Measurements from ENCODE around the gene GLOD5.

The GLOD5 gene

GRCh38 chrX:48761674-48762471 is at the start of gene GLOD5:
TSS of gene GLOD5 (plus strand) at chrX:48761747. CDS start at chrX:48761791, 44 bp downstream.
- DNase-seq: peak; percentile 0

GRCh38 chrX:48711929-48712505 is 49.5 kb upstream of the GLOD5 start:
- no peak for DNase-seq

GRCh38 chrX:48713847-48714246 is 47.7 kb upstream of the GLOD5 start:
- peak; percentile 41 for DNase-seq

GRCh38 chrX:48714573-48714972 is 47.0 kb upstream of the GLOD5 start:
- DNase-seq: peak; percentile 39

GRCh38 chrX:48715072-48715471 is 46.5 kb upstream of the GLOD5 start:
- no peak for DNase-seq

GRCh38 chrX:48715876-48716502 is 45.6 kb upstream of the GLOD5 start:
- DNase-seq: no peak

GRCh38 chrX:48719958-48720357 is 41.6 kb upstream of the GLOD5 start:
- DNase-seq: no peak

- DNase-seq: peak; percentile 41
Observed at GRCh38 chrX:48720577-48721250, 40.8 kb upstream of the GLOD5 start.

GRCh38 chrX:48721916-48722315 is 39.6 kb upstream of the GLOD5 start:
- DNase-seq: no peak

- no peak for DNase-seq
Observed at GRCh38 chrX:48726596-48726995, 35.0 kb upstream of the GLOD5 start.

GRCh38 chrX:48728653-48729052 is 32.9 kb upstream of the GLOD5 start:
- no peak for DNase-seq

- no peak for DNase-seq
Observed at GRCh38 chrX:48736303-48736702, 25.2 kb upstream of the GLOD5 start.

- DNase-seq: no peak
Observed at GRCh38 chrX:48736878-48737212, 24.7 kb upstream of the GLOD5 start.

- peak; percentile 94 for DNase-seq
Observed at GRCh38 chrX:48737213-48737938, 24.2 kb upstream of the GLOD5 start.

GRCh38 chrX:48737940-48738339 is 23.6 kb upstream of the GLOD5 start:
- no peak for DNase-seq

- no peak for DNase-seq
Observed at GRCh38 chrX:48741834-48742233, 19.7 kb upstream of the GLOD5 start.

GRCh38 chrX:48745222-48745621 is 16.3 kb upstream of the GLOD5 start:
- DNase-seq: no peak

GRCh38 chrX:48747415-48748016 is 14.0 kb upstream of the GLOD5 start:
- no peak for DNase-seq

- no peak for DNase-seq
Observed at GRCh38 chrX:48749182-48749581, 12.4 kb upstream of the GLOD5 start.

GRCh38 chrX:48751343-48751742 is 10.2 kb upstream of the GLOD5 start:
- DNase-seq: no peak

- DNase-seq: no peak
Observed at GRCh38 chrX:48752498-48752897, 9.0 kb upstream of the GLOD5 start.

GRCh38 chrX:48753708-48754228 is 7.8 kb upstream of the GLOD5 start:
- DNase-seq: no peak

All from CD4-positive, alpha-beta T cell treated with Interleukin-10 for 1 hour (primary cell).